GM12875 (cell line): Measurements from ENCODE around the gene CPE.

Experiments used
- H3K4me3 ChIP-seq: one replicate; pipeline ENCODE4 v1.5.1; 2011; ENCODE audit warnings: low read depth, low read length, control low read depth
- TF ChIP-seq, protein P1 (sequence below): IDR thresholded peaks from 2 replicates; pipeline ENCODE4 v1.5.1; 2011; ENCODE audit warnings: low read depth, mild to moderate bottlenecking, control low read depth, inconsistent platforms, low read length, moderate library complexity, borderline replicate concordance; ENCODE audit not compliant: insufficient read depth

Gene CPE

DNA sequence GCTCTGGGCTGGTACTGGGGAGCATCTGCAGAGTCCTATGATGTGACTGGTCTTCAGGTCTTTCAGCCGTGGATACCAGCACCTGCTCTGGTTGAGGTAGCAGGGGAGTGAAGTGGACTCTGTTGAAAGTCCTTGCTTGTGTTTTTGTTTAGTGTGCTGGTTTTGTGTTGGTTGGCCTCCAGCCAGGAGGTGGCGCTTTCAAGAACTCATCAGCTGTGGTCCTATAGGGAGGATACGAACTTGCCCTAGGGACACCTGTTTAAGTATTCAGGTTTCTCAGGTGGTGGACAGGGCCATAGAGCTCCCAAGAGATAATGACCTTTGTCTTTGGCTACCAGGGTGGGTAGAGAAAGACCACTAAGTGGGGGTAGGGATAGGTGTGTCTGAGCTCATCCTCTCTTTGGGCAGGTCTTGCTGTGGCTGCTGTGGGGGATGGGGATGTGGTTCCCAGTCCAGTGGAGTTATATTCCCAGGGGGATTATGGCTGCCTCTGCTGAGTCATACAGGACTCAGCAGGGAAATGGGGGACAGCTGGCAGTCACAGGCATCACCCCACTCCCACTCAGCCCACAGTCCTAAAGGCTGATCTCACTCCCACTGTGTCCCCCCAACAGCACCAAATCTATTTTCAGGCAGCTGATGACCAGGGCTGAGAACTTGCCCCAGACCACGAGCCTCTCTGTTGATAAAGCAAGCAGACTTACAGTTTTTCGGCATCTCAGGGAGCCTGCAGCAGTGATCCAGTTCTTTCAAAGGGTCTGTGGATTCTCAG lies 27.3 kb upstream of the CPE start:
- no peak overlapping the region for H3K4me3 ChIP-seq
- TF ChIP-seq, protein P1, sequence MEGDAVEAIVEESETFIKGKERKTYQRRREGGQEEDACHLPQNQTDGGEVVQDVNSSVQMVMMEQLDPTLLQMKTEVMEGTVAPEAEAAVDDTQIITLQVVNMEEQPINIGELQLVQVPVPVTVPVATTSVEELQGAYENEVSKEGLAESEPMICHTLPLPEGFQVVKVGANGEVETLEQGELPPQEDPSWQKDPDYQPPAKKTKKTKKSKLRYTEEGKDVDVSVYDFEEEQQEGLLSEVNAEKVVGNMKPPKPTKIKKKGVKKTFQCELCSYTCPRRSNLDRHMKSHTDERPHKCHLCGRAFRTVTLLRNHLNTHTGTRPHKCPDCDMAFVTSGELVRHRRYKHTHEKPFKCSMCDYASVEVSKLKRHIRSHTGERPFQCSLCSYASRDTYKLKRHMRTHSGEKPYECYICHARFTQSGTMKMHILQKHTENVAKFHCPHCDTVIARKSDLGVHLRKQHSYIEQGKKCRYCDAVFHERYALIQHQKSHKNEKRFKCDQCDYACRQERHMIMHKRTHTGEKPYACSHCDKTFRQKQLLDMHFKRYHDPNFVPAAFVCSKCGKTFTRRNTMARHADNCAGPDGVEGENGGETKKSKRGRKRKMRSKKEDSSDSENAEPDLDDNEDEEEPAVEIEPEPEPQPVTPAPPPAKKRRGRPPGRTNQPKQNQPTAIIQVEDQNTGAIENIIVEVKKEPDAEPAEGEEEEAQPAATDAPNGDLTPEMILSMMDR = peak; percentile 14; the same call in 1 of the 2 replicates

DNA sequence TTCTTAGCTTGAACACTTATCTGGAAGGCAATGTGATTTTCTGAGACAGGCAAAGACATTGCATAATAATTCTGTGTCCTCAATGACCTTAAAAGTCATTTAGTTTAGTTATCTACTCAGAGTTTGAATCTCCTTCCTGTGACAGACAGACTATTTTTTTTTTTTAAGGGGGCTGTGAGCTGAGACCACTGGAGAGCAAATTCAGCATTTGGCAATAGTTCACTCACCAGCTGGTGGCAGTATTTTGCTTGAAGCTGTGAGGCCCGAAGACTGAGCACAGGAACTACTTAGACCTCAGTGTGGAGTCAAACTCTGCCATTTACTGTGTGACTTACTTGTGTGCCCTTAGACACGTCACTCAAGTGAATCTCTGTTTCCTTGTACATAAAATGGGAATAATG lies 22.9 kb upstream of the CPE start:
- TF ChIP-seq, protein P1 = peak; percentile 45; the same call in 1 of the 2 replicates
- H3K4me3 ChIP-seq = no peak overlapping the region

DNA sequence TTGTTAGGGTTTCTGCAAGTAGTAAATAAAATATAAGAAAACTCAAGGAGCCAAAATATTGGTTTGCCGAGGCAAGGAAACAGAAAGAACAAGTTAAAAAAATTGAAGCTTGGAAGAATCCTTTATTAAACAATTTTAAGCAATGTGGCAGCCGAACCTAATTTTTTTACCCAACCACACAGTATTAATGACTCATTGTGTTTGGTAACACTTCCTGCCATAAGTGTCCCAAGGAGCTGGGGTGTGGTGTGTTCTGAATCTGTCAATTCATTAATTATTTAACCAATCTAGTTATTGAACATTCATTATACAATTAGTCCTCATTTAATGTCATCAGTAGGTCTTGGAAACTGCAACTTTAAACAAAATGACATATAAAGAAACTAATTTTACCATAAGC lies 19.3 kb upstream of the CPE start:
- H3K4me3 ChIP-seq = no peak overlapping the region
- TF ChIP-seq, protein P1 = no peak

DNA sequence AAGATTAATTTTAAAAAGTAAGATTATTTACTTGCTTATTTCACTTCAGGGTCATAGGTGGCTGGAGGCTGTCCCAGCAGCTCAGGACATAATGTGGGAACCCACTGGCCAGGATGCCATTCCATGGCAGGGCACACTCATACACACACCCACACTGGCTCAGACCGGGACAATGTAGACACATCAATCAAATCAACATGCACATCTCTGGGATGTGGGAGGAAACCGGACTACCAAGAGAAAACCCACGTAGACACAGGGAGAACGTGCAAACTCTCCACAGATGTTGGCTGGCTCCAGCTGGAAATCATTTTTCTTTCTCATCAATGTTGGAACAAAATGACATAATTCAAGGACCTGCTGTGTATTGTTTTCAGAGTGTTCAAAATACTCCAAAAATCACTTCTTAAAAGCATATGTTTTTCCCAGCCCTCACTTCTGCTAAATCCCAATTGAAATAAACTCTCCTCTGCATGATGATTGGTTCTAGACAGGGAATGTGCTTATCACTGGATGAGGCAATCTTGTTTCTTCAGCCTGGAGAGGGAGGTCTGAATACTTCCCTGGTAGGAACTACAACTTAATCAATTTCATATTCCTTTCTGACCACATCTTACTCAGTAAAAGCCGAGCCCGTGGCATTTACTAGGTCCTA lies 18.6 kb upstream of the CPE start:
- TF ChIP-seq, protein P1 = no peak
- H3K4me3 ChIP-seq = no peak overlapping the region

DNA sequence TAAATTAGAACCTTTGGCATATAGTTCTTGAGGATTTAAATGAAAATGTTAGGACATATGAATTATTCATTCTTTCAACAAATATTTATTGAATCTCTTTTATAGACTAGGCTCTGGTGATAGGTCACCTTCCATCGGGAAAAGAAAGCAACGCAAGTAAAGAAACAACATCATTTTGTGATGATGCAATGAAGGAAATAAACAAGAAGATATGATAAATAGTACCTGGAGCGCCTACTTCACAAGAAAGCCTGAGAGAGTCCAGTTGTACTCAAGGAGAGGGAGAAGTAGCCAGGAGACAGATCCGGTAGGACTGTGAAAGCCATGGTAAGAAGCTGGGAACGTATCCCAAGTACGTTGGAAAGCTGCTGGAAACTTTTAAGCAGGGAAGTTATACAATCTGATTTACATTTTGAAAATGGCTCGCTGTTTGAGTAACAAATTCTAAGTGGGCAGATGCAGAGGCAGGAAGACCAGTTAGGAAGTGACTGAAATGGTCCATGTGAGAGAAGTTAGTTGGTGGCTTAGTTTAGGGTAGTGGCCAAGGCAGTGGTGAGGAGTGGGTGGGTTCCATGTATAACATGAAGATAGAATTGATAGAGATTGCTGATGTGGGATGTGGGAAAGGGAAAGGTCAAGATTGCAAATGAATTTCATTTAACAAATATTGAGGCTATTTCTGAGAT lies 17.7 kb upstream of the CPE start:
- H3K4me3 ChIP-seq = no peak overlapping the region
- TF ChIP-seq, protein P1 = no peak

DNA sequence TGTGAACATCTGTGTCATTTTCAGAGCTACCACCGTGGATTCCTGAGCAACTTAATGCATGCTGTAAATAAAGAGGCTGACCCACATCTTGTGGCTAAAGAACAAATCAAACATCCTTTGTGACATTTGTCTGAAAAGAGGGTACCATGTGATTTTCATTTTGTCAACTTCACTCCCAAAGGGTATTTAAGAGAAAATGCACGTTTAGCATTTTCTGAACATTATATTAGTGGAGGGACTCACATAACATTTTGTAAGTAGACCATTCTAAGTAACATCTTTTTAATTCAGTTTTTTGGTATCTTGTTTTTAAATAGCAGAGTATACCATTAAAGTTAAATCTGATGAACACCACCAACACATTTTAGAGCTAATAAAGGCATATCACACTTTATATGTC lies 17.0 kb upstream of the CPE start:
- TF ChIP-seq, protein P1 = no peak
- no peak overlapping the region for H3K4me3 ChIP-seq
